SU-DHL-6 (cell line): Measurements from ENCODE around the gene PTCH1.

ENCODE experiments used
- H2AFZ ChIP-seq: fragments of 200-600 bp; sonication (generic); 2 replicates; pipeline ENCODE4 v1.6.1; 2014; ENCODE audit warnings: low read depth, mild to moderate bottlenecking, moderate library complexity, mixed read lengths, antibody characterized with exemption, low read length; ENCODE audit not compliant: severe bottlenecking
- H3F3A ChIP-seq: fragments of 200-600 bp; shearing (Covaris generic); 2 replicates; pipeline ENCODE4 v1.6.0; 2016; ENCODE audit warnings: antibody characterized with exemption, mild to moderate bottlenecking; ENCODE audit not compliant: insufficient read depth
- H3K27ac ChIP-seq: fragments of 200-600 bp; sonication (generic); 2 replicates; pipeline ENCODE4 v1.5.1; 2016; ENCODE audit warnings: low read depth, mild to moderate bottlenecking, low read length, moderate library complexity, mixed read lengths
- H3K27me3 ChIP-seq: fragments of 200-600 bp; sonication (generic), shearing (Covaris generic); 2 replicates; pipeline ENCODE4 v1.6.0; 2014; ENCODE audit warnings: mild to moderate bottlenecking, low read length
- H3K36me3 ChIP-seq: fragments of 200-600 bp; sonication (generic); 2 replicates; pipeline ENCODE4 v1.6.1; 2014; ENCODE audit warnings: mild to moderate bottlenecking, low read length, mixed read lengths
- H3K4me2 ChIP-seq: fragments of 300-600, 200-600 bp; shearing (Covaris generic), sonication (generic); 2 replicates; pipeline ENCODE4 v1.6.0; 2014; ENCODE audit warnings: low read length, low read depth, mild to moderate bottlenecking; ENCODE audit not compliant: poor library complexity, severe bottlenecking
- H3K4me3 ChIP-seq: fragments of 200-600 bp; sonication (generic); 2 replicates; pipeline ENCODE4 v1.5.1; 2014; ENCODE audit warnings: antibody characterized with exemption, low read length, mild to moderate bottlenecking, mixed read lengths; ENCODE audit not compliant: insufficient read depth, poor library complexity, severe bottlenecking
- H3K79me2 ChIP-seq: fragments of 200-600 bp; sonication (generic); 2 replicates; pipeline ENCODE4 v1.6.1; 2014; ENCODE audit warnings: mild to moderate bottlenecking, low read length, moderate library complexity; ENCODE audit not compliant: insufficient read depth
- H3K9ac ChIP-seq: fragments of 200-600 bp; sonication (generic); 2 replicates; pipeline ENCODE4 v1.7.0; 2014; ENCODE audit warnings: mild to moderate bottlenecking, low read length
- H3K9me2 ChIP-seq: fragments of 200-600 bp; sonication (generic); replicated peaks from 2 replicates; pipeline ENCODE4 v1.6.1; 2014; ENCODE audit warnings: low read length; ENCODE audit not compliant: insufficient read depth
- H3K9me3 ChIP-seq: fragments of 200-600 bp; sonication (generic); 2 replicates; pipeline ENCODE4 v1.6.1; 2014; ENCODE audit warnings: low read length, mixed read lengths; ENCODE audit not compliant: insufficient read depth
- H4K20me1 ChIP-seq: fragments of 200-600 bp; sonication (generic); 2 replicates; pipeline ENCODE4 v1.6.1; 2014; ENCODE audit warnings: low read depth, mild to moderate bottlenecking, antibody characterized with exemption, low read length, moderate library complexity, mixed read lengths
- EZH2phosphoT487 ChIP-seq: fragments of 200-600 bp; sonication (generic), shearing (Covaris generic); conservative IDR thresholded peaks from 2 replicates; pipeline ENCODE4 v1.6.1; 2018; ENCODE audit warnings: mild to moderate bottlenecking, antibody characterized with exemption, low read length, moderate library complexity, mixed read lengths
- TF ChIP-seq, protein P1 (sequence below): fragments of 200-600 bp; sonication (generic); IDR thresholded peaks from one replicate; pipeline ENCODE4 v1.5.1; 2017; ENCODE audit warnings: antibody characterized with exemption, mild to moderate bottlenecking, low read length, moderate library complexity; ENCODE audit not compliant: insufficient read depth, poor library complexity, severe bottlenecking

The PTCH1 gene

DNA sequence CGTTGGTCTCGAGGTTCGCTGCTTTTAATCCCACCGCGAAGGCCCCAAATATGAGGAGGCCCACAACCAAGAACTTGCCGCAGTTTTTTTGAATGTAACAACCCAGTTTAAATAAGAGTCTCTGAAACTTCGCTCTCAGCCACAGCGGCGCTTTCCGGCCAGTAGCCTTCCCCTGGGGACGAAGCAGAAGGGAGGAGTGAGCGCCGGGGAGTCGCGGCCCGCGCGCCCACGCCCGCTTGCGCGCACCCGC lies 10.4 kb downstream of the PTCH1 start:
- H2AFZ ChIP-seq: peak overlapping the region; percentile 66
- H3K79me2 ChIP-seq: peaks cover 56% of the 10 kb centered on the region
- H3K27me3 ChIP-seq: no peaks in the 10 kb centered on the region

DNA sequence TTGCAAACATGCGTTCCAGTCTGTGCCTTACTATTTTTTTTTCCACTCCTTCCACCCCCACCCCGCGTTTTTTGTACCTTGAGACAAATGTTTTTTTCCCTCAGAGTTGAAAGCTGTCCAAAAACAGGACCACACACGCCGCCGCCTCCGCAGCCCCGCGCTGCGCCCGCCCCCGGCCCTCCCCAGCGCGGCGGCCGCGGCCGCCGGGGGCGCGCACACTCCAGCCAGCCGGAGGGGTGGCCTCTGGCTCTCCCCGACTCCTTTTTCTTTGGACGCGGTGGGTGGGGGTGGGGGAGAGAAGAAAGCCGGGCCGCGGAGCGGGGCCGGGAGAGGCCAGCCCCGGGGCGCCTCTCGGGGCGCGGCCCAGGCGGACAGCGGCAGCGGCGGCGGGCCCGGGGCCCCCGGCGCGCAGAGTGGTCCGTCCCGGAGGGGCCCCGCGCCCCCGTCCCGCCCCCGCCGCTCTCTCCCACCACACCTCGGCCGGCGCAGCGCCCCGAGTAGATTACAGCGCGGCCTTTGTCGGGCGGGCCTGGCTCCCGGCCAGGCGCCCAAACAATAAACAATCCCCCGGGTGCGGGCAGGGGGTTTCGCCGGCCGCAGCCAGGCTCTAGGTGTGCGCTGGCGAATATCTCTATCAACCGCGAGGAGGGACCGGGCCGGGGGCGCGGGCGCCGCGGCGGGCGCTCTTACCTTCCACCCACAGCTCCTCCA lies 10.9 kb downstream of the PTCH1 start:
- Histone ChIP-seq H3K4me2 (peak overlapping the region; percentile 99), H3K9ac (peak overlapping the region; percentile 91), H3K27ac (peak overlapping the region; percentile 97), H3F3A (peaks cover 22% of the 10 kb centered on the region; the same call in 1 of the 2 replicates), H3K36me3 (no peaks in the 10 kb centered on the region), H3K9me3 (no peaks in the 10 kb centered on the region), H3K27me3 (no peaks in the 10 kb centered on the region), H3K9me2 (no peaks in the 10 kb centered on the region), H4K20me1 (peaks cover 7% of the 10 kb centered on the region; the same call in 1 of the 2 replicates), H2AFZ (peak overlapping the region; percentile 66), H3K4me3 (peak overlapping the region; percentile 98), H3K79me2 (peaks cover 60% of the 10 kb centered on the region)
- no peak for TF ChIP-seq EZH2phosphoT487
- TF ChIP-seq, protein P1, sequence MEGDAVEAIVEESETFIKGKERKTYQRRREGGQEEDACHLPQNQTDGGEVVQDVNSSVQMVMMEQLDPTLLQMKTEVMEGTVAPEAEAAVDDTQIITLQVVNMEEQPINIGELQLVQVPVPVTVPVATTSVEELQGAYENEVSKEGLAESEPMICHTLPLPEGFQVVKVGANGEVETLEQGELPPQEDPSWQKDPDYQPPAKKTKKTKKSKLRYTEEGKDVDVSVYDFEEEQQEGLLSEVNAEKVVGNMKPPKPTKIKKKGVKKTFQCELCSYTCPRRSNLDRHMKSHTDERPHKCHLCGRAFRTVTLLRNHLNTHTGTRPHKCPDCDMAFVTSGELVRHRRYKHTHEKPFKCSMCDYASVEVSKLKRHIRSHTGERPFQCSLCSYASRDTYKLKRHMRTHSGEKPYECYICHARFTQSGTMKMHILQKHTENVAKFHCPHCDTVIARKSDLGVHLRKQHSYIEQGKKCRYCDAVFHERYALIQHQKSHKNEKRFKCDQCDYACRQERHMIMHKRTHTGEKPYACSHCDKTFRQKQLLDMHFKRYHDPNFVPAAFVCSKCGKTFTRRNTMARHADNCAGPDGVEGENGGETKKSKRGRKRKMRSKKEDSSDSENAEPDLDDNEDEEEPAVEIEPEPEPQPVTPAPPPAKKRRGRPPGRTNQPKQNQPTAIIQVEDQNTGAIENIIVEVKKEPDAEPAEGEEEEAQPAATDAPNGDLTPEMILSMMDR: no peak

More for the DNA sequence above, 10.4 kb downstream of the PTCH1 start:
- Histone ChIP-seq H3K27ac (peak overlapping the region; percentile 97), H4K20me1 (peaks cover 7% of the 10 kb centered on the region; the same call in 1 of the 2 replicates), H3K9me3 (no peaks in the 10 kb centered on the region), H3K36me3 (no peaks in the 10 kb centered on the region), H3F3A (peaks cover 24% of the 10 kb centered on the region; the same call in 1 of the 2 replicates), H3K4me2 (peak overlapping the region; percentile 99), H3K9ac (peak overlapping the region; percentile 91), H3K4me3 (peak overlapping the region; percentile 98), H3K9me2 (no peaks in the 10 kb centered on the region)
- TF ChIP-seq, protein P1: no peak
- TF ChIP-seq EZH2phosphoT487: no peak

DNA sequence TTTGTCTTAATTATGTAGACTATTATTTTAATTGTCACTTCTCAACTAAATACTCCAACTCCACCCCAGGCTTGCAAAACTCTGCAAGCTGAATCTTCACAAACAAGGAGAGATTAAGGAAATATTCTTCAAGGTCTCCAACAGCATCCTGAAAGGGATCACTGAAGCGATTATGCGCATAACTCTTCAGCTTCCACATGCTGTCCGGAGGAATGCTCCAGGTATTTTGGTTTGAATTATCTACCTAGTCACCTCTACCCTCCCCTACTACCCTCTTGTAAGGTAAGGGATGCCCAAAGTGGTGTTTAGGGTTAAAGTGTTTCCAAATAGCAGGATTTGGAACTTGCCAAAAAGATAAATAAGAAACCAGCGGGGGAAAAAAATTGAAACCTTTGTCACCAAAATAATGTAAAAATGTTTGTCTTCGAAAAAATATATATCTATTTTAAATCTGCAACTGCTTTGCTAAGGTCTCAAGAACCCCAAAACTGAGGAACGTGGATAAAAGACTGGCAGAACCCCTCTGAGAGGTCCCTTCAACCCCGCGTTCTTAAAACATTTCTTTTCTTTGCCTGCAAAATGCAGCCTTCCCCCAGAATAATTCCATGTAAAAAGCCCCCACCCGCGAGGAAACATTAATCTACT lies 11.6 kb downstream of the PTCH1 start:
- no peaks in the 10 kb centered on the region for H3K9me2 ChIP-seq
- no peaks in the 10 kb centered on the region for H3K9me3 ChIP-seq
- peaks cover 7% of the 10 kb centered on the region; the same call in 1 of the 2 replicates for H4K20me1 ChIP-seq
- peak overlapping the region; percentile 52 for H3K27ac ChIP-seq
- H3K27me3 ChIP-seq: no peaks in the 10 kb centered on the region
- peak overlapping the region; percentile 91 for H3K9ac ChIP-seq
- TF ChIP-seq EZH2phosphoT487: no peak
- TF ChIP-seq, protein P1: no peak
- H3K79me2 ChIP-seq: peaks cover 67% of the 10 kb centered on the region
- no peak overlapping the region for H2AFZ ChIP-seq
- H3K36me3 ChIP-seq: no peaks in the 10 kb centered on the region
- H3F3A ChIP-seq: peaks cover 19% of the 10 kb centered on the region; the same call in 1 of the 2 replicates
- peak overlapping the region; percentile 99 for H3K4me2 ChIP-seq
- H3K4me3 ChIP-seq: peak overlapping the region; percentile 98
